H1 (cell line): ENCODE results near the gene SSU72. TPM values are rescaled to one million over a fixed set of nuclear protein-coding genes. Genes with fewer than 3 reads are reported as not detected.

Source experiments
- NRF1 ChIP-seq: IDR thresholded peaks from 2 replicates; pipeline ENCODE4 v1.6.1; 2011; ENCODE audit warnings: mild to moderate bottlenecking, low read depth, low read length, improper control_type of control experiment
- RFX5 ChIP-seq: IDR thresholded peaks from 2 replicates; pipeline ENCODE4 v1.6.1; 2011; ENCODE audit warnings: low read depth, low read length, improper control_type of control experiment, borderline replicate concordance
- SUZ12 ChIP-seq: fragments of 200-600 bp; sonication (generic); IDR thresholded peaks from 2 replicates; pipeline ENCODE4 v1.6.1; 2012; ENCODE audit warnings: mild to moderate bottlenecking, inconsistent platforms, low read length, moderate library complexity, mixed read lengths
- polyA plus RNA-seq, 7 experiments: library from polyadenylated mRNA; depleted of rRNA in 3 of 7; stranded (reverse) in 5 of 7; unstranded in 2 of 7; fragments of >200 nt in 5 of 7; fragments of 200-250 nt in 2 of 7; gene quantifications; 1 replicate in 5 of 7; 2 replicates in 1 of 7; 4 replicates in 1 of 7; pipeline versions ENCODE4 v1.2.1 to v1.2.3, GENCODE V29; 2011 to 2013; ENCODE audit warnings: missing spikeins in 2 of 7, mixed read lengths in 2 of 7
- total RNA-seq: library from RNA; stranded (reverse); fragmentation: NEBNext Ultra II Directional; extraction: Animal tissue kit (Norgen Biotek cat#: 25700); gene quantifications from 2 replicates; pipeline ENCODE4 v1.2.1, GENCODE V29; 2021
- TF ChIP-seq, protein P1 (sequence below): IDR thresholded peaks from 2 replicates; pipeline ENCODE4 v1.6.1; 2012; ENCODE audit warnings: low read length, inconsistent platforms

The SSU72 gene
- total and polyA plus RNA-seq, 2 of the 8 experiments (the other 6 are each of a cell fraction or from before 2014, with no cell fraction given): 110 to 165 TPM

GRCh38 chr1:1600861-1601563 lies 26.3 kb upstream of the SSU72 start (continued):
- TF ChIP-seq, protein P1, sequence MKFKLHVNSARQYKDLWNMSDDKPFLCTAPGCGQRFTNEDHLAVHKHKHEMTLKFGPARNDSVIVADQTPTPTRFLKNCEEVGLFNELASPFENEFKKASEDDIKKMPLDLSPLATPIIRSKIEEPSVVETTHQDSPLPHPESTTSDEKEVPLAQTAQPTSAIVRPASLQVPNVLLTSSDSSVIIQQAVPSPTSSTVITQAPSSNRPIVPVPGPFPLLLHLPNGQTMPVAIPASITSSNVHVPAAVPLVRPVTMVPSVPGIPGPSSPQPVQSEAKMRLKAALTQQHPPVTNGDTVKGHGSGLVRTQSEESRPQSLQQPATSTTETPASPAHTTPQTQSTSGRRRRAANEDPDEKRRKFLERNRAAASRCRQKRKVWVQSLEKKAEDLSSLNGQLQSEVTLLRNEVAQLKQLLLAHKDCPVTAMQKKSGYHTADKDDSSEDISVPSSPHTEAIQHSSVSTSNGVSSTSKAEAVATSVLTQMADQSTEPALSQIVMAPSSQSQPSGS: no peak
- TF ChIP-seq SUZ12 (no peak), RFX5 (no peak), NRF1 (no peak)
